H9 (cell line): Measurements from ENCODE around the gene PITHD1. TPM values are rescaled to one million over a fixed set of nuclear protein-coding genes. Genes with fewer than 3 reads are reported as not detected.
"Not testable (repeated sequence)": the region's sequence is repeated elsewhere in the genome, so short reads cannot be mapped to it uniquely, and the experiment has no call there.

Experiments used
- DNase-seq: peaks from one replicate; pipeline ENCODE4 v3.0.0-alpha.2; 2017
- H2AFZ ChIP-seq: one replicate; pipeline ENCODE4 v1.6.1; 2013; ENCODE audit warnings: mild to moderate bottlenecking, low read length, control low read depth, moderate library complexity
- H2AK5ac ChIP-seq: 2 replicates; pipeline ENCODE4 v1.6.1; 2013; ENCODE audit warnings: low read length, control low read depth, mixed read lengths; ENCODE audit not compliant: insufficient read length
- H2BK120ac ChIP-seq: one replicate; pipeline ENCODE4 v1.6.1; 2013; ENCODE audit warnings: low read depth, mild to moderate bottlenecking, low read length, control low read depth, inconsistent platforms; ENCODE audit not compliant: poor library complexity, severe bottlenecking
- H2BK12ac ChIP-seq: 2 replicates; pipeline ENCODE4 v1.6.1; 2013; ENCODE audit warnings: low read length, control low read depth, mixed read lengths, low read depth; ENCODE audit not compliant: insufficient read length
- H2BK15ac ChIP-seq: 2 replicates; pipeline ENCODE4 v1.6.1; 2013; ENCODE audit warnings: low read depth, low read length, control low read depth
- H2BK20ac ChIP-seq: one replicate; pipeline ENCODE4 v1.6.1; 2013; ENCODE audit warnings: low read depth, mild to moderate bottlenecking, low read length, control low read depth, inconsistent platforms; ENCODE audit not compliant: poor library complexity, severe bottlenecking
- H2BK5ac ChIP-seq: 2 replicates; pipeline ENCODE4 v1.6.1; 2013; ENCODE audit warnings: low read length, control low read depth, mixed read lengths; ENCODE audit not compliant: insufficient read length
- H3K14ac ChIP-seq: 2 replicates; pipeline ENCODE4 v1.6.1; 2013; ENCODE audit warnings: low read length, control low read depth; ENCODE audit not compliant: insufficient read depth
- H3K18ac ChIP-seq: 2 replicates; pipeline ENCODE4 v1.6.1; 2013; ENCODE audit warnings: low read depth, mild to moderate bottlenecking, mixed read lengths, low read length, control low read depth; ENCODE audit not compliant: insufficient read length
- H3K23ac ChIP-seq: 2 replicates; pipeline ENCODE4 v1.6.1; 2013; ENCODE audit warnings: low read length, control low read depth, mixed read lengths, low read depth; ENCODE audit not compliant: insufficient read length
- H3K23me2 ChIP-seq: 2 replicates; pipeline ENCODE4 v1.6.1; 2013; ENCODE audit warnings: low read depth, mild to moderate bottlenecking, mixed read lengths, low read length, control low read depth; ENCODE audit not compliant: insufficient read length, poor library complexity, severe bottlenecking
- H3K27ac ChIP-seq: 2 replicates; pipeline ENCODE4 v1.5.1; 2013; ENCODE audit warnings: low read length, control low read depth, mixed read lengths, low read depth; ENCODE audit not compliant: insufficient read length
- H3K27me3 ChIP-seq: 2 replicates; pipeline ENCODE4 v1.6.1; 2013; ENCODE audit warnings: low read length, control low read depth, inconsistent platforms; ENCODE audit not compliant: insufficient read depth
- H3K4ac ChIP-seq: 2 replicates; pipeline ENCODE4 v1.6.1; 2013; ENCODE audit warnings: low read depth, mild to moderate bottlenecking, control low read depth, inconsistent platforms, low read length, moderate library complexity
- H3K4me1 ChIP-seq: 2 replicates; pipeline ENCODE4 v1.6.1; 2013; ENCODE audit warnings: low read length, control low read depth, inconsistent platforms; ENCODE audit not compliant: insufficient read depth
- H3K4me2 ChIP-seq: 2 replicates; pipeline ENCODE4 v1.6.1; 2013; ENCODE audit warnings: low read length, control low read depth, mixed read lengths; ENCODE audit not compliant: insufficient read length, insufficient read depth
- H3K56ac ChIP-seq: 2 replicates; pipeline ENCODE4 v1.6.1; 2013; ENCODE audit warnings: low read depth, mild to moderate bottlenecking, mixed read lengths, low read length, control low read depth; ENCODE audit not compliant: insufficient read length
- H3K79me1 ChIP-seq: 2 replicates; pipeline ENCODE4 v1.6.1; 2013; ENCODE audit warnings: low read depth, mild to moderate bottlenecking, moderate library complexity, low read length, control low read depth, inconsistent platforms; ENCODE audit not compliant: insufficient read depth, poor library complexity, severe bottlenecking
- H3K79me2 ChIP-seq: 2 replicates; pipeline ENCODE4 v1.6.1; 2013; ENCODE audit warnings: low read length, control low read depth, inconsistent platforms; ENCODE audit not compliant: insufficient read depth
- H3K9ac ChIP-seq: 2 replicates; pipeline ENCODE4 v1.6.1; 2013; ENCODE audit warnings: low read length, control low read depth, mixed read lengths; ENCODE audit not compliant: insufficient read length; ENCODE audit errors: extremely low read depth
- H3K9me3 ChIP-seq: one replicate; pipeline ENCODE4 v1.6.1; 2013; ENCODE audit warnings: low read depth, low read length, inconsistent platforms; ENCODE audit not compliant: control insufficient read depth
- H3T11ph ChIP-seq: one replicate; pipeline ENCODE4 v1.6.1; 2013; ENCODE audit warnings: mild to moderate bottlenecking, low read length, control low read depth, inconsistent platforms
- H4K20me1 ChIP-seq: one replicate; pipeline ENCODE4 v1.6.1; 2013; ENCODE audit not compliant: control insufficient read depth, insufficient read length, insufficient read depth
- H4K5ac ChIP-seq: 2 replicates; pipeline ENCODE4 v1.6.1; 2013; ENCODE audit warnings: low read depth, mild to moderate bottlenecking, mixed read lengths, low read length, control low read depth; ENCODE audit not compliant: insufficient read length
- H4K8ac ChIP-seq: replicated peaks from 2 replicates; pipeline ENCODE4 v1.6.1; 2013; ENCODE audit warnings: low read length, control low read depth, mixed read lengths, low read depth; ENCODE audit not compliant: insufficient read length
- H4K91ac ChIP-seq: 2 replicates; pipeline ENCODE4 v1.6.1; 2013; ENCODE audit warnings: low read depth, mild to moderate bottlenecking, moderate library complexity, mixed read lengths, low read length, control low read depth; ENCODE audit not compliant: insufficient read length
- H3K27ac Mint-ChIP-seq, 3 experiments: 2 replicates in 2 of 3; 3 replicates in 1 of 3; pipeline ENCODE4 v1.8.0; 2020 to 2021; ENCODE audit warnings: mixed read lengths in 3 of 3, mild to moderate bottlenecking in 1 of 3, moderate library complexity in 1 of 3
- H3K27me3 Mint-ChIP-seq: 2 replicates; pipeline ENCODE4 v1.8.0; 2021; ENCODE audit warnings: low read depth, mild to moderate bottlenecking, moderate library complexity, mixed read lengths
- H3K36me3 Mint-ChIP-seq, 3 experiments: 2 replicates in 2 of 3; 3 replicates in 1 of 3; pipeline ENCODE4 v1.8.0; 2020 to 2021; ENCODE audit warnings: low read depth in 3 of 3, mixed read lengths in 3 of 3; ENCODE audit not compliant: insufficient read depth in 1 of 3
- H3K4me1 Mint-ChIP-seq, 2 experiments: 2 replicates each; pipeline ENCODE4 v1.8.0; 2020; ENCODE audit warnings: mixed read lengths in 2 of 2
- H3K4me3 Mint-ChIP-seq, 2 experiments: 2 replicates in 1 of 2; 3 replicates in 1 of 2; pipeline ENCODE4 v1.8.0; 2020 to 2021; ENCODE audit warnings: mild to moderate bottlenecking in 2 of 2, mixed read lengths in 2 of 2, moderate library complexity in 1 of 2
- H3K9me3 Mint-ChIP-seq, 2 experiments: 2 replicates in 1 of 2; 3 replicates in 1 of 2; pipeline ENCODE4 v1.8.0; 2020; ENCODE audit warnings: mild to moderate bottlenecking in 2 of 2, mixed read lengths in 2 of 2, moderate library complexity in 1 of 2
- CTCF ChIP-seq: fragments of 200-600 bp; sonication (generic); conservative IDR thresholded peaks from 3 replicates; pipeline ENCODE4 v1.8.0; 2021; ENCODE audit warnings: antibody characterized with exemption, mild to moderate bottlenecking
- WGBS: extraction: QIAGEN DNeasy Blood & Tissue Kit; methylation state at CpG from one replicate; pipeline ENCODE4 v1.1.7; 2013; ENCODE audit warnings: missing lambda C conversion rate, low lambda C conversion rate, mixed read lengths; ENCODE audit not compliant: insufficient read length; ENCODE audit errors: extremely low coverage; 5-methylcytosine and 5-hydroxymethylcytosine counted together
- total RNA-seq: library from RNA; stranded (reverse); gene quantifications from 2 replicates; pipeline ENCODE4 v1.2.1, GENCODE V29; 2021

Gene PITHD1
- total RNA-seq, 1 experiment from 2014 or later, result 92.0 TPM

- H3K36me3 Mint-ChIP-seq, result no peaks in the 10 kb centered on the region; a peak in 1 of 7 replicates
Observed at GRCh38 chr1:23827717-23828116, 49.5 kb downstream of the PITHD1 start.

GRCh38 chr1:23834156-23834555 is 55.9 kb downstream of the PITHD1 start:
- not testable (repeated sequence) for H3K4ac ChIP-seq, DNase-seq, H3K4me2 ChIP-seq, H2BK5ac ChIP-seq, H3K36me3 Mint-ChIP-seq, H3K9ac ChIP-seq, H2BK15ac ChIP-seq, H4K20me1 ChIP-seq, H2AFZ ChIP-seq, H3K56ac ChIP-seq, H3K18ac ChIP-seq, H3K27me3 ChIP-seq, H3K14ac ChIP-seq, H3K23me2 ChIP-seq, H3K79me1 ChIP-seq, H4K5ac ChIP-seq, H3K27ac ChIP-seq, H2BK12ac ChIP-seq, H4K91ac ChIP-seq, H3K4me3 Mint-ChIP-seq, H3K9me3 Mint-ChIP-seq, H3K9me3 ChIP-seq, H3K23ac ChIP-seq, H3K79me2 ChIP-seq, H4K8ac ChIP-seq, H3T11ph ChIP-seq, H3K27ac Mint-ChIP-seq, H2BK20ac ChIP-seq, H2AK5ac ChIP-seq, H2BK120ac ChIP-seq, H3K4me1 ChIP-seq
- H3K27me3 Mint-ChIP-seq, result peaks cover 14% of the 10 kb centered on the region
- no CpG with 5 or more reads among the region's 6 CpGs for WGBS
- peaks cover 12 to 15% of the 10 kb centered on the region in 2 experiments for H3K4me1 Mint-ChIP-seq

More at GRCh38 chr1:23827717-23828116, 49.5 kb downstream of the PITHD1 start:
- Histone ChIP-seq H3T11ph (no peak overlapping the region), H4K20me1 (no peaks in the 10 kb centered on the region), H3K79me2 (no peaks in the 10 kb centered on the region), H2AFZ (no peak overlapping the region), H3K27me3 (no peaks in the 10 kb centered on the region), H3K4ac (no peak overlapping the region), H3K79me1 (no peaks in the 10 kb centered on the region), H3K4me2 (no peak overlapping the region), H2BK20ac (no peak overlapping the region), H4K8ac (no peak overlapping the region), H3K27ac (no peak overlapping the region), H3K23ac (no peak overlapping the region), H4K5ac (no peak overlapping the region), H3K56ac (no peak overlapping the region), H3K4me1 (no peaks in the 10 kb centered on the region), H4K91ac (no peak overlapping the region), H2BK5ac (no peak overlapping the region), H3K23me2 (peaks cover 3% of the 10 kb centered on the region), H3K9me3 (no peaks in the 10 kb centered on the region), H3K9ac (no peak overlapping the region), H2AK5ac (no peak overlapping the region), H2BK120ac (no peak overlapping the region), H3K18ac (no peak overlapping the region), H2BK12ac (no peak overlapping the region), H3K14ac (no peak overlapping the region), H2BK15ac (no peak overlapping the region)
- Mint-ChIP-seq H3K4me1 (peaks cover 18 to 21% of the 10 kb centered on the region in 2 experiments), H3K4me3 (no peak overlapping the region), H3K27me3 (no peaks in the 10 kb centered on the region; the same call in 1 of the 2 replicates), H3K9me3 (no peaks in the 10 kb centered on the region), H3K27ac (no peak overlapping the region)
- DNase-seq, result no peak
- TF ChIP-seq CTCF, result no peak
- no CpG with 5 or more reads among the region's 1 CpG for WGBS
